HG03378 (cell line): ENCODE data around the gene CYP26A1.

Source experiments
- ATAC-seq: cut with Tn5 transposase; IDR thresholded peaks from one replicate; pipeline ENCODE4 v1.9.1; 2021; ENCODE audit warnings: mild to moderate bottlenecking, moderate library complexity; ENCODE audit not compliant: unreplicated experiment

CYP26A1 gene

DNA sequence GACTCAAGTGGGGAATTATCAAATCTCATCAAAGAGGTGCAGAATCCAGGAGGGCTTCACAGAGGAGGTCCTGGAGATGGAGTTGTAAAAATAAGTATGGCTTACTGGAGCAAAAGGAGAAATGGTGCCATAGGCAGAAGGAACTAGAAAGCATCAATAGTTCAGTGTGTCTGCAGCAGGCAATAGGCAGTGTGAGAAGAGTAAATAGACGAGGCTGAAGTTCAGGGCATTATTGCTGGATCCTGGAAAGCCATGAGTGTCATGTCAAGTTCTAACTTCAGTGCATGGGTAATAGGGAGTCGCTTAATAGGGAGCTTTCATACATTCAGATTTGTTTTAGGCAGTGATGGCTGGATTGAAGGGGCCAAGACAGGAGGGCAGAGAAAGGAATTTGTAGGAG is 39.3 kb downstream of the CYP26A1 start:
- no peak for ATAC-seq

DNA sequence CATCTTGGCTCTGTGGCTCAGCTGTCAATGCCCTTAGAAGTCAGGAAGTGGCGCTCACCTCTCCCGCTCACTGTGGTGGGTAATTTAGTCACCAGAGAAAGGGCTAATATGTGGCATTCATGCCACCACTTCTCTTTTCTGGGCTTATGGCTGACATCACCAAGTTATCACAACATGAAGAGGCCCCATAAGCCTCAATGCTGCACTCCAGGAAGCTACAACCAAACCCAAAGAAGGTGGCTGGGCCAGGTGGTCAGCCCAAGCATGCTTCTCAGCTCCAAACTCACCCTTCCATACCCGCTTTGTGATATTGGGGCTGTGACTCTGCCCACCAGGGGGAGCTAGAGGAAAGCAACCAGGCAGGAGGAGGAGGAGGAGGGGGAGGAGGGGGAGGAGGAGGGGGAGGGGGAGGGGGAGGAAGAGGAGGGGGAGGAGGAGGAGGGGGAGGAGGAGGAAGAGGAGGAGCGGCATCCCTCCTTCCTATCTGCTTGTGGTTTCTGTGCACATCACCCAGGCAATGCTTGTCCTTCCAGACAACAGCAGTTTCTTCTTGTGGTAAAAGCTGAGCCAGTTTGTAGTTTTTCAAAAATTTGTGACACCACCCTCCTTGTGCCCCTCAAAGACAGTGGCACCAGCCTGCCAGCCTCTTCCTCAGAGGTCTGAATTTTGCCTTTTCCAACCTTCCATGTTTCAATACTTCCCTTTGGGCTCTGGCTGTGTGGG is 42.1 kb downstream of the CYP26A1 start:
- no peak for ATAC-seq

DNA sequence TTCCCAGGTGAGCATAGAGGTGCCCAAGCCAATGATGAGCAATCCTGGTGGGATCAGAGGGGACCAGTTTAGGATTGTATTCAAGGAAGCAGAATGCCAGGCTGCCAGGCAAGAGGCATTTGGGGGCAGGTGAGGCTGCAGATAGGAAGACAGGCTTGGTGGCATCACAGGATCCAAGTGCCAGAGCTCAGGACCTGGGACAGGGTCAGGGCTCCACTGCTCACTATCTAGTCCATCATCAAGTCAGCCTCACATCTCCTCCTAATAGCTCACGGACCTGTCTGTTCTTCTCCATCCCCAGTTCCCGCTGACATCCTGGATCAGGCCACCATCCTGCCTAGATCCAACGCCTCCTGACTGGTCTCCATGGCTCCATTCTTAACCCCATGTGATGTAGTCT is 47.6 kb downstream of the CYP26A1 start:
- no peak for ATAC-seq

DNA sequence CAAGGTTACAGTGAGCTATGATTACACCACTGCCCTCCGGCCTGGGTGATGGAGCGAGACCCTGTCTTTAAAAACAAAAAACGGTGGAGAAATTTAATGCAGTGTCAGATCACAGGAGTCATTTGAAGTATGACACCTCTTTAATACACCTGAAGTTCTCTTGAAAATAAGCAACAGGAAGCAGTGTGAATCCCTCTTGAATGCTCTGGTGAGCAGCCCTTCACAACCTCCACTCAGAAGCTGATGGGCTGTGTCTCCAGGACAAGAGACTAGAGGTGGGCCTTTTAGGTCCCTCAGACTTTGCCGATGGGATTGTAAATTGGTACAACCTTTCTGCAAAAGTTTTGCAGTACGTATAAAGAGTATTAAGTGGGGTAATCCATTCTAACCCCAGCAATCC is 50.1 kb downstream of the CYP26A1 start:
- no peak for ATAC-seq

DNA sequence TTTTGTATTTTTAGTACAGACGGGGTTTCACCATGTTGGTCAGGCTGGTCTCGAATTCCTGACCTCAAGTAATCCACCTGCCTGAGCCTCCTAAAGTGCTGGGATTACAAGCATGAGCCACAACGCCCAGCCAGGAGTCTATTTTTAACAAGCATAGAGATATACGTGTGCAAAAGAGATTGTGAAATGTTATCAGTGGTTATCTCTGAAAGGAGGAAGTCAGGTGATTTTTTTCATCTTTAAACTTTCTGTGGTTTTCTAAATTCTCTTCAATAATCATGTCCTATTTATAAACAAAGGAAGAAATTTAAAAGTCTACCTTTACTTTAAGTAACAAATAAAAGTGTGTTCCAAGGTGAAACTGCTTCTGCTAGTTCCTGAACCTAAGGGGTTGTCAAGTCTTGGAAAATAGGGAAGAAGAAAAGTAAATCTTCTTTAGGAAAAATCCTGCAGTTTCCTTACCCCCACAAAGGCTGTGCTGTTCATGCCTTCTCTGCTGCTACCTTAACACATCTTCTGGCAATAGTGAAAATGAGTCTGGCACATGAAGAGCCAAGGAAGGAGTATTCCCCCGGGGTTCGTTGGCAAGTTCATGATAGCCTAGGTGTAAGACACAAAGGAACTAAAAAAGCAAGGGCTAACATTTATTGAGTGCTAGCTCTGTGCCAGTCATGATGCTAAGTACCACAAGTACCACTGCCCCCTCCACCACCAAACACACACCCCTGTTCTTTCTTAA is 51.1 kb downstream of the CYP26A1 start:
- ATAC-seq: peak; percentile 84

DNA sequence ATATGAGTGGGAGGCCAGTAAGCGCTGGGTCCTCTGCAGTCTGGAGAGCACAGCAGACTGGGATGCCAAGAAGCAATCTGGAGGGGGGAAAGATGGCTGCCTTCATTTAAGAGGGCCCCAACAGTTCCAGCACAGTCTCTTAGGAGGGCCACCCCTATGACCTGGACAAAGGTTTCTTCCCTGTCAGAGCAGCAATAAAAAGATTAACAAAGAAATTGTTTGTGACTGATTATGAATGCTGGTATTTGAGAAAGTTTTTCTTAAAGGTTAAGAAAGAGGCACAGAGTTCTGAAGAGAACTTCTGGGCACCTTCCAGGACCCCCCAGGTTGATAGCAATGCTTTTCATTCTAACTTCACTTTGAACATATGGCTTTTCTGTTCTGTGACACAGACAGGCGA is 52.3 kb downstream of the CYP26A1 start:
- no peak for ATAC-seq

DNA sequence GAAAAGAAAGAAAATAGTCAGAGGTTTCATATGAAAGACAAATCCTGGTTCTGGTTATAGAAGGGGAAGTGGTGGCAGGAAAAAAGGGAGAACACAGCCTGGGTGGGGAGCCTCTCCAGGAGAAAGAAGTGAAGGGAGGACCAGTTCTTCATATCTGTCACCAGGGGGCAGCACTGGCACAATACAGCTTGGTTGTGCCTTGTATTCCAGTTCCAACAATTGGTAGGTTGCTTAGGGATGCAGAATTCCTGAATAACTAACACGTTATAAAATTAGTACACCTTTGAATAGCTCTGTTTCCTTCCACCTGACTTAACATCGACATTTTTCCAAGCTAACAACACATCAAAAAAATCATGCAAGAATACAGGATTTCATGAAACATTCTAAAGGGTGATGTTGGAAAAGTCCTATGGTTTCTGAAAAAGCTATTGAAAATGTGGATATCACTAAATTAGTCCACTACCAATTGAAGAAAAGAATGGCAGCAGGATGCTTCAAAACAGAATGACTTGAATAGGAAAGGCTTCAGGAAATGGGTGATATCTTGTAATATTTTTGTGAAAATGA is 52.9 kb downstream of the CYP26A1 start:
- ATAC-seq: no peak
